ENCODE results near the gene EML1.

DNA sequence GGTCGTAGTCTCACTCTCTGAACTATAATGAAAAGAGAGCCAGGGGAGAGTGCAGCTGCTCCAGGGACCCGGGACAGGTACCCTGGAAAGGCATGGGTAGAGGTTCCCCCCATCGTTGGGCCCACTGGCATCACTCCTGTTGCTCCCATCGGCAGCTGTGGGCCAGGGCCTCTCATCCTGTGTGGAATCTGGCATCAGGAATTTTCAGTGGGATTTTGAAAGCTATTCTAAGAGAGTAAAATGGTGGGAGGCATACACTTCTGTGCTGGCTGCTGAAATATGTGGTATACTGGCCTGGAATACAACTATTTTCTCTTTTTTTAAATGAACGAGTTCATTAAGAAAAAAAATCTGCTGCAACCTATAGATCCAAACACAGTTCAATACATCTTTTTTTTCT, 38.1 kb downstream of the EML1 start:
- TF ChIP-seq, protein P1, sequence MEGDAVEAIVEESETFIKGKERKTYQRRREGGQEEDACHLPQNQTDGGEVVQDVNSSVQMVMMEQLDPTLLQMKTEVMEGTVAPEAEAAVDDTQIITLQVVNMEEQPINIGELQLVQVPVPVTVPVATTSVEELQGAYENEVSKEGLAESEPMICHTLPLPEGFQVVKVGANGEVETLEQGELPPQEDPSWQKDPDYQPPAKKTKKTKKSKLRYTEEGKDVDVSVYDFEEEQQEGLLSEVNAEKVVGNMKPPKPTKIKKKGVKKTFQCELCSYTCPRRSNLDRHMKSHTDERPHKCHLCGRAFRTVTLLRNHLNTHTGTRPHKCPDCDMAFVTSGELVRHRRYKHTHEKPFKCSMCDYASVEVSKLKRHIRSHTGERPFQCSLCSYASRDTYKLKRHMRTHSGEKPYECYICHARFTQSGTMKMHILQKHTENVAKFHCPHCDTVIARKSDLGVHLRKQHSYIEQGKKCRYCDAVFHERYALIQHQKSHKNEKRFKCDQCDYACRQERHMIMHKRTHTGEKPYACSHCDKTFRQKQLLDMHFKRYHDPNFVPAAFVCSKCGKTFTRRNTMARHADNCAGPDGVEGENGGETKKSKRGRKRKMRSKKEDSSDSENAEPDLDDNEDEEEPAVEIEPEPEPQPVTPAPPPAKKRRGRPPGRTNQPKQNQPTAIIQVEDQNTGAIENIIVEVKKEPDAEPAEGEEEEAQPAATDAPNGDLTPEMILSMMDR (IDR thresholded peaks at IDR 0.05; ENCODE audit: insufficient read depth, low read length), result no peak
- TF ChIP-seq, protein P2, sequence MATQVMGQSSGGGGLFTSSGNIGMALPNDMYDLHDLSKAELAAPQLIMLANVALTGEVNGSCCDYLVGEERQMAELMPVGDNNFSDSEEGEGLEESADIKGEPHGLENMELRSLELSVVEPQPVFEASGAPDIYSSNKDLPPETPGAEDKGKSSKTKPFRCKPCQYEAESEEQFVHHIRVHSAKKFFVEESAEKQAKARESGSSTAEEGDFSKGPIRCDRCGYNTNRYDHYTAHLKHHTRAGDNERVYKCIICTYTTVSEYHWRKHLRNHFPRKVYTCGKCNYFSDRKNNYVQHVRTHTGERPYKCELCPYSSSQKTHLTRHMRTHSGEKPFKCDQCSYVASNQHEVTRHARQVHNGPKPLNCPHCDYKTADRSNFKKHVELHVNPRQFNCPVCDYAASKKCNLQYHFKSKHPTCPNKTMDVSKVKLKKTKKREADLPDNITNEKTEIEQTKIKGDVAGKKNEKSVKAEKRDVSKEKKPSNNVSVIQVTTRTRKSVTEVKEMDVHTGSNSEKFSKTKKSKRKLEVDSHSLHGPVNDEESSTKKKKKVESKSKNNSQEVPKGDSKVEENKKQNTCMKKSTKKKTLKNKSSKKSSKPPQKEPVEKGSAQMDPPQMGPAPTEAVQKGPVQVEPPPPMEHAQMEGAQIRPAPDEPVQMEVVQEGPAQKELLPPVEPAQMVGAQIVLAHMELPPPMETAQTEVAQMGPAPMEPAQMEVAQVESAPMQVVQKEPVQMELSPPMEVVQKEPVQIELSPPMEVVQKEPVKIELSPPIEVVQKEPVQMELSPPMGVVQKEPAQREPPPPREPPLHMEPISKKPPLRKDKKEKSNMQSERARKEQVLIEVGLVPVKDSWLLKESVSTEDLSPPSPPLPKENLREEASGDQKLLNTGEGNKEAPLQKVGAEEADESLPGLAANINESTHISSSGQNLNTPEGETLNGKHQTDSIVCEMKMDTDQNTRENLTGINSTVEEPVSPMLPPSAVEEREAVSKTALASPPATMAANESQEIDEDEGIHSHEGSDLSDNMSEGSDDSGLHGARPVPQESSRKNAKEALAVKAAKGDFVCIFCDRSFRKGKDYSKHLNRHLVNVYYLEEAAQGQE (IDR thresholded peaks at IDR 0.05; ENCODE audit: insufficient replicate concordance, low read depth), result no peak
- no peak for TF ChIP-seq POLR2AphosphoS5 (IDR thresholded peaks at IDR 0.05; ENCODE audit: low read depth)
